OCI-LY3 (cell line): ENCODE data around the gene PLPP3.

Experiments
- H2AFZ ChIP-seq: fragments of 200-600, 300-600 bp; shearing (Covaris generic); 2 replicates; pipeline ENCODE4 v1.6.0; 2014; ENCODE audit warnings: antibody characterized with exemption, low read depth, low read length
- H3K27ac ChIP-seq: fragments of 200-600, 300-600 bp; sonication (generic); 2 replicates; pipeline ENCODE4 v1.5.1; 2014; ENCODE audit warnings: mild to moderate bottlenecking, low read length, moderate library complexity, mixed read lengths
- H3K27me3 ChIP-seq: fragments of 200-600, 300-600 bp; sonication (generic); 2 replicates; pipeline ENCODE4 v1.6.1; 2014; ENCODE audit warnings: low read depth, low read length, mixed read lengths
- H3K36me3 ChIP-seq: fragments of 200-600, 300-600 bp; sonication (generic); replicated peaks from 2 replicates; pipeline ENCODE3; 2014; ENCODE audit warnings: low read depth, low read length, mixed read lengths
- H3K4me1 ChIP-seq: fragments of 300-600, 200-600 bp; sonication (generic); 2 replicates; pipeline ENCODE4 v1.6.1; 2014; ENCODE audit warnings: low read length, mixed read lengths
- H3K4me2 ChIP-seq: fragments of 200-600, 300-600 bp; sonication (generic); 2 replicates; pipeline ENCODE4 v1.6.1; 2014; ENCODE audit warnings: low read length, mixed read lengths
- H3K4me3 ChIP-seq: fragments of 300-600, 200-600 bp; sonication (generic); 2 replicates; pipeline ENCODE4 v1.5.1; 2014; ENCODE audit warnings: antibody characterized with exemption, mild to moderate bottlenecking, low read length, moderate library complexity
- H3K79me2 ChIP-seq: fragments of 300-600, 200-600 bp; shearing (Covaris generic); 2 replicates; pipeline ENCODE4 v1.6.1; 2014; ENCODE audit warnings: mild to moderate bottlenecking, low read length, mixed read lengths
- H3K9ac ChIP-seq: fragments of 300-600, 200-600 bp; shearing (Covaris generic); 2 replicates; pipeline ENCODE4 v1.6.0; 2014; ENCODE audit warnings: mild to moderate bottlenecking, low read length, moderate library complexity
- H3K9me3 ChIP-seq: fragments of 200-600, 300-600 bp; shearing (Covaris generic); 2 replicates; pipeline ENCODE4 v1.6.1; 2014; ENCODE audit warnings: low read length, mixed read lengths; ENCODE audit not compliant: insufficient read depth
- H4K20me1 ChIP-seq: fragments of 200-600, 300-600 bp; sonication (generic); 2 replicates; pipeline ENCODE4 v1.6.1; 2016; ENCODE audit warnings: low read length, mixed read lengths; ENCODE audit not compliant: insufficient read depth
- CTCF ChIP-seq: fragments of 200-600, 300-600 bp; sonication (generic); IDR thresholded peaks from 2 replicates; pipeline ENCODE4 v1.5.1; 2014; ENCODE audit warnings: antibody characterized with exemption, low read length, low read depth
- EZH2phosphoT487 ChIP-seq: fragments of 200-600 bp; shearing (Covaris generic); IDR thresholded peaks from 2 replicates; pipeline ENCODE4 v1.6.1; 2018; ENCODE audit warnings: antibody characterized with exemption, mixed run types, low read depth

PLPP3 gene

GRCh38 chr1:56472860-56473259 lies 106.5 kb downstream of the PLPP3 start:
- H3K4me2 ChIP-seq: peak overlapping the region; percentile 68
- H3K79me2 ChIP-seq: no peaks in the 10 kb centered on the region
- TF ChIP-seq CTCF (no peak), EZH2phosphoT487 (no peak)
- H3K9me3 ChIP-seq: no peaks in the 10 kb centered on the region
- no peaks in the 10 kb centered on the region for H3K36me3 ChIP-seq
- H3K4me3 ChIP-seq: peak overlapping the region; percentile 27; the same call in 1 of the 2 replicates
- no peak overlapping the region for H2AFZ ChIP-seq
- no peak overlapping the region for H3K27ac ChIP-seq
- no peak overlapping the region for H3K9ac ChIP-seq
- H4K20me1 ChIP-seq: peaks cover 10% of the 10 kb centered on the region
- peaks cover 54% of the 10 kb centered on the region for H3K4me1 ChIP-seq
- H3K27me3 ChIP-seq: peaks cover 42% of the 10 kb centered on the region

- Histone ChIP-seq H3K4me3 (peak overlapping the region; percentile 0; the same call in 1 of the 2 replicates), H3K27ac (no peak overlapping the region), H3K79me2 (no peaks in the 10 kb centered on the region), H2AFZ (no peak overlapping the region), H3K27me3 (peaks cover 28% of the 10 kb centered on the region), H3K9me3 (no peaks in the 10 kb centered on the region), H3K4me1 (peaks cover 48% of the 10 kb centered on the region), H4K20me1 (peaks cover 10% of the 10 kb centered on the region), H3K4me2 (peak overlapping the region; percentile 34), H3K9ac (no peak overlapping the region), H3K36me3 (no peaks in the 10 kb centered on the region)
- no peak for TF ChIP-seq CTCF
Measured at GRCh38 chr1:56469640-56470371, 109.6 kb downstream of the PLPP3 start.

GRCh38 chr1:56468518-56468917 lies 110.8 kb downstream of the PLPP3 start:
- Histone ChIP-seq H3K27me3 (peaks cover 18% of the 10 kb centered on the region), H3K9me3 (no peaks in the 10 kb centered on the region), H4K20me1 (peaks cover 6% of the 10 kb centered on the region), H2AFZ (no peak overlapping the region), H3K79me2 (no peaks in the 10 kb centered on the region), H3K36me3 (no peaks in the 10 kb centered on the region), H3K4me2 (no peak overlapping the region), H3K27ac (no peak overlapping the region), H3K4me1 (peaks cover 44% of the 10 kb centered on the region), H3K9ac (no peak overlapping the region), H3K4me3 (no peak overlapping the region)
- TF ChIP-seq EZH2phosphoT487: no peak
- no peak for TF ChIP-seq CTCF

GRCh38 chr1:56466538-56466937 lies 112.8 kb downstream of the PLPP3 start:
- Histone ChIP-seq H3K4me1 (peaks cover 34% of the 10 kb centered on the region), H3K4me2 (no peak overlapping the region), H3K9me3 (no peaks in the 10 kb centered on the region), H3K9ac (no peak overlapping the region), H3K27ac (no peak overlapping the region), H3K4me3 (no peak overlapping the region), H3K79me2 (no peaks in the 10 kb centered on the region), H4K20me1 (peaks cover 5% of the 10 kb centered on the region), H3K36me3 (no peaks in the 10 kb centered on the region), H3K27me3 (peaks cover 12% of the 10 kb centered on the region), H2AFZ (no peak overlapping the region)
- no peak for TF ChIP-seq EZH2phosphoT487
- no peak for TF ChIP-seq CTCF
